Gastrocnemius medialis (tissue), 4 donors: Measurements from ENCODE around the gene PLXNC1.

Source experiments
- POLR2A ChIP-seq, 2 donors: fragments of 450-650 bp; IDR thresholded peaks; one replicate each; pipeline ENCODE4 v1.6.1; 2017; ENCODE audit warnings: antibody characterized with exemption in 2 of 2, mild to moderate bottlenecking in 2 of 2, moderate library complexity in 2 of 2
- TF ChIP-seq, protein P1 (sequence below), 5 experiments: fragments of 450-650 bp in 3 of 5; fragments of 200-600 bp in 2 of 5; sonication (generic) in 2 of 5; IDR thresholded peaks in 4 of 5; conservative IDR thresholded peaks in 1 of 5; 1 replicate in 4 of 5; 2 replicates in 1 of 5; pipeline ENCODE4 v1.5.1; 2016 to 2019; ENCODE audit warnings: antibody characterized with exemption in 5 of 5, mild to moderate bottlenecking in 3 of 5, moderate library complexity in 3 of 5

DNA sequence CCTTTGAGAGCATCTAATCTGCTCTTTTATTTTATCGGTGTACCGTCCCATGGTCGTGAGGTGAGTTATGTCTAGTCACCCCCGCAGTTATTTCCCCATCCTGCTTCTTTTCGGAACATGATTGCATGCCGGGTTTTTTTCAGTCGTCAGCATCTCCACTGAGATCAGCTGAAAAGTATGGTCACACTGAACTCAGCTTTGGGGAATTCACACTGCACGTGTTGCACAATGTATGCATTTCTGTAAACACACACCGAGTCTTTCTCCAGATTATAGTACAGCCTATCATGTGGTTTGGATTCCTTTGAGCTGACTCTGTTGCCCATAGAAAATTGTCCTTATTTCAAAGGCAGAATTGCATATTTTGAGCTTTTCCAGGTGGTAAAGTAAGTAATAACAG is 24.6 kb downstream of the PLXNC1 start:
- TF ChIP-seq, protein P1, sequence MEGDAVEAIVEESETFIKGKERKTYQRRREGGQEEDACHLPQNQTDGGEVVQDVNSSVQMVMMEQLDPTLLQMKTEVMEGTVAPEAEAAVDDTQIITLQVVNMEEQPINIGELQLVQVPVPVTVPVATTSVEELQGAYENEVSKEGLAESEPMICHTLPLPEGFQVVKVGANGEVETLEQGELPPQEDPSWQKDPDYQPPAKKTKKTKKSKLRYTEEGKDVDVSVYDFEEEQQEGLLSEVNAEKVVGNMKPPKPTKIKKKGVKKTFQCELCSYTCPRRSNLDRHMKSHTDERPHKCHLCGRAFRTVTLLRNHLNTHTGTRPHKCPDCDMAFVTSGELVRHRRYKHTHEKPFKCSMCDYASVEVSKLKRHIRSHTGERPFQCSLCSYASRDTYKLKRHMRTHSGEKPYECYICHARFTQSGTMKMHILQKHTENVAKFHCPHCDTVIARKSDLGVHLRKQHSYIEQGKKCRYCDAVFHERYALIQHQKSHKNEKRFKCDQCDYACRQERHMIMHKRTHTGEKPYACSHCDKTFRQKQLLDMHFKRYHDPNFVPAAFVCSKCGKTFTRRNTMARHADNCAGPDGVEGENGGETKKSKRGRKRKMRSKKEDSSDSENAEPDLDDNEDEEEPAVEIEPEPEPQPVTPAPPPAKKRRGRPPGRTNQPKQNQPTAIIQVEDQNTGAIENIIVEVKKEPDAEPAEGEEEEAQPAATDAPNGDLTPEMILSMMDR (IDR thresholded peaks at IDR 0.05 in 4 of 5, conservative IDR thresholded peaks at IDR 0.05 in 1 of 5) = no peak
- no peak for TF ChIP-seq POLR2A (IDR thresholded peaks at IDR 0.05)
